Suprapubic skin (tissue), 4 donors: ENCODE measurements around the gene ITSN1. TPM values are rescaled to one million over a fixed set of nuclear protein-coding genes. Genes with fewer than 3 reads are reported as not detected.
A peak's percentile ranks its signal among the peaks of the same experiment; 100 is the strongest.

Experiments used
- DNase-seq, 2 donors: peaks; one replicate each; pipeline ENCODE4 v3.0.0-alpha.2; 2019; ENCODE audit warnings: low spot score in 2 of 2
- H3K27ac ChIP-seq: fragments of 200-600 bp; sonication (generic); one replicate; pipeline ENCODE4 v1.5.1; 2019
- H3K27me3 ChIP-seq: fragments of 200-600 bp; sonication (generic); one replicate; pipeline ENCODE4 v1.5.1; 2019
- H3K36me3 ChIP-seq: fragments of 200-600 bp; sonication (generic); one replicate; pipeline ENCODE4 v1.5.1; 2019
- H3K4me1 ChIP-seq: fragments of 200-600 bp; sonication (generic); one replicate; pipeline ENCODE4 v1.5.1; 2019
- H3K4me3 ChIP-seq: fragments of 200-600 bp; sonication (generic); one replicate; pipeline ENCODE4 v1.5.1; 2019; ENCODE audit warnings: mild to moderate bottlenecking
- H3K9me3 ChIP-seq: fragments of 200-600 bp; sonication (generic); one replicate; pipeline ENCODE4 v1.5.1; 2019
- EP300 ChIP-seq: sonication (generic); formaldehyde crosslinking; IDR thresholded peaks from one replicate; pipeline ENCODE4 v1.6.1; 2017; ENCODE audit warnings: antibody characterized with exemption
- POLR2A ChIP-seq, 2 donors: fragments of 450-650 bp; IDR thresholded peaks; one replicate each; pipeline ENCODE4 v1.6.1; 2017; ENCODE audit warnings: antibody characterized with exemption in 2 of 2, mild to moderate bottlenecking in 2 of 2, moderate library complexity in 2 of 2
- POLR2AphosphoS5 ChIP-seq, 3 donors: sonication (generic); formaldehyde crosslinking; IDR thresholded peaks; one replicate each; pipeline ENCODE4 v1.6.1; 2017; ENCODE audit warnings: antibody characterized with exemption in 3 of 3
- WGBS: methylation state at CpG from one replicate; pipeline ENCODE4 v1.1.5; 2018; 5-methylcytosine and 5-hydroxymethylcytosine counted together
- total RNA-seq, 4 donors: library from RNA; depleted of rRNA; stranded (reverse); fragments of >200 nt; gene quantifications; one replicate each; pipeline ENCODE4 v1.1.0, GENCODE V29; 2016
- TF ChIP-seq, protein P1 (sequence below), 2 donors: fragments of 200-600 bp in 1 of 2; fragments of 450-650 bp in 1 of 2; sonication (generic) in 1 of 2; IDR thresholded peaks; one replicate each; pipeline ENCODE4 v1.5.1; 2016 to 2019; ENCODE audit warnings: antibody characterized with exemption in 2 of 2, mild to moderate bottlenecking in 1 of 2, moderate library complexity in 1 of 2

ITSN1 gene
- total RNA-seq, 4 donors from 2014 or later, result 23.8 to 53.3 (median 35.2) TPM

GRCh38 chr21:33760641-33761440 lies 118.5 kb downstream of the ITSN1 start:
- WGBS, result 57% methylated on average over 9 of the region's 9 CpGs
- H3K9me3 ChIP-seq, result no peaks in the 10 kb centered on the region
- no peak for DNase-seq
- no peaks in the 10 kb centered on the region for H3K27me3 ChIP-seq
- peaks cover 15% of the 10 kb centered on the region for H3K4me1 ChIP-seq
- TF ChIP-seq POLR2A (IDR thresholded peaks at IDR 0.05) (no peak), EP300 (no peak), POLR2AphosphoS5 (IDR thresholded peaks at IDR 0.05) (no peak)
- TF ChIP-seq, protein P1, sequence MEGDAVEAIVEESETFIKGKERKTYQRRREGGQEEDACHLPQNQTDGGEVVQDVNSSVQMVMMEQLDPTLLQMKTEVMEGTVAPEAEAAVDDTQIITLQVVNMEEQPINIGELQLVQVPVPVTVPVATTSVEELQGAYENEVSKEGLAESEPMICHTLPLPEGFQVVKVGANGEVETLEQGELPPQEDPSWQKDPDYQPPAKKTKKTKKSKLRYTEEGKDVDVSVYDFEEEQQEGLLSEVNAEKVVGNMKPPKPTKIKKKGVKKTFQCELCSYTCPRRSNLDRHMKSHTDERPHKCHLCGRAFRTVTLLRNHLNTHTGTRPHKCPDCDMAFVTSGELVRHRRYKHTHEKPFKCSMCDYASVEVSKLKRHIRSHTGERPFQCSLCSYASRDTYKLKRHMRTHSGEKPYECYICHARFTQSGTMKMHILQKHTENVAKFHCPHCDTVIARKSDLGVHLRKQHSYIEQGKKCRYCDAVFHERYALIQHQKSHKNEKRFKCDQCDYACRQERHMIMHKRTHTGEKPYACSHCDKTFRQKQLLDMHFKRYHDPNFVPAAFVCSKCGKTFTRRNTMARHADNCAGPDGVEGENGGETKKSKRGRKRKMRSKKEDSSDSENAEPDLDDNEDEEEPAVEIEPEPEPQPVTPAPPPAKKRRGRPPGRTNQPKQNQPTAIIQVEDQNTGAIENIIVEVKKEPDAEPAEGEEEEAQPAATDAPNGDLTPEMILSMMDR (IDR thresholded peaks at IDR 0.05), result no peak
- peaks cover 2% of the 10 kb centered on the region for H3K36me3 ChIP-seq
- peak overlapping the region; percentile 0 for H3K4me3 ChIP-seq
- H3K27ac ChIP-seq, result peak overlapping the region; percentile 42

- 45% methylated on average over 6 of the region's 6 CpGs for WGBS
- no peak for DNase-seq
- peaks cover 7% of the 10 kb centered on the region for H3K36me3 ChIP-seq
- peak overlapping the region; percentile 0 for H3K4me3 ChIP-seq
- peak overlapping the region; percentile 42 for H3K27ac ChIP-seq
- H3K27me3 ChIP-seq, result no peaks in the 10 kb centered on the region
- H3K9me3 ChIP-seq, result no peaks in the 10 kb centered on the region
- peaks cover 15% of the 10 kb centered on the region for H3K4me1 ChIP-seq
- TF ChIP-seq POLR2A (IDR thresholded peaks at IDR 0.05) (no peak), EP300 (no peak), POLR2AphosphoS5 (IDR thresholded peaks at IDR 0.05) (peak in 1 of 3 donors; percentile 17)
- TF ChIP-seq, protein P1 (IDR thresholded peaks at IDR 0.05), result no peak
Measured at GRCh38 chr21:33761441-33762036, 119.2 kb downstream of the ITSN1 start.

- Histone ChIP-seq H3K9me3 (no peaks in the 10 kb centered on the region), H3K36me3 (peaks cover 9% of the 10 kb centered on the region), H3K27me3 (no peaks in the 10 kb centered on the region), H3K27ac (no peak overlapping the region), H3K4me1 (peaks cover 15% of the 10 kb centered on the region), H3K4me3 (no peak overlapping the region)
- TF ChIP-seq POLR2AphosphoS5 (IDR thresholded peaks at IDR 0.05), result no peak
- TF ChIP-seq, protein P1 (IDR thresholded peaks at IDR 0.05), result no peak
- TF ChIP-seq EP300, result no peak
- no peak for TF ChIP-seq POLR2A (IDR thresholded peaks at IDR 0.05)
- WGBS, result 87% methylated on average over 9 of the region's 9 CpGs
- no peak for DNase-seq
Measured at GRCh38 chr21:33762803-33763581, 120.7 kb downstream of the ITSN1 start.

- H3K27me3 ChIP-seq, result no peaks in the 10 kb centered on the region
- H3K36me3 ChIP-seq, result peaks cover 9% of the 10 kb centered on the region
- peaks cover 15% of the 10 kb centered on the region for H3K4me1 ChIP-seq
- TF ChIP-seq, protein P1 (IDR thresholded peaks at IDR 0.05), result no peak
- TF ChIP-seq POLR2AphosphoS5 (IDR thresholded peaks at IDR 0.05), result no peak
- no peak for TF ChIP-seq EP300
- no peak for TF ChIP-seq POLR2A (IDR thresholded peaks at IDR 0.05)
- H3K27ac ChIP-seq, result no peak overlapping the region
- 84% methylated on average over 3 of the region's 3 CpGs for WGBS
- no peak overlapping the region for H3K4me3 ChIP-seq
- DNase-seq, result no peak
- H3K9me3 ChIP-seq, result no peaks in the 10 kb centered on the region
Measured at GRCh38 chr21:33763582-33763899, 121.2 kb downstream of the ITSN1 start.

- TF ChIP-seq, protein P1 (IDR thresholded peaks at IDR 0.05), result no peak
- TF ChIP-seq POLR2A (IDR thresholded peaks at IDR 0.05), result no peak
- no peak for TF ChIP-seq EP300
- TF ChIP-seq POLR2AphosphoS5 (IDR thresholded peaks at IDR 0.05), result no peak
- Histone ChIP-seq H3K27ac (no peak overlapping the region), H3K36me3 (peaks cover 31% of the 10 kb centered on the region), H3K4me3 (no peak overlapping the region), H3K27me3 (no peaks in the 10 kb centered on the region), H3K4me1 (no peaks in the 10 kb centered on the region), H3K9me3 (no peaks in the 10 kb centered on the region)
- DNase-seq, result no peak
- 97% methylated on average over 1 of the region's 1 CpG for WGBS
Measured at GRCh38 chr21:33767236-33767635, 124.9 kb downstream of the ITSN1 start.
